Panc1 (cell line): Measurements from ENCODE around the gene ADGRA1. TPM values are rescaled to one million over a fixed set of nuclear protein-coding genes. Genes with fewer than 3 reads are reported as not detected.

ENCODE experiments used
- ATAC-seq: fragments of 200-7000 bp; cut with Tn5 transposase; 2 replicates; pipeline ENCODE4 v1.9.1; 2020; ENCODE audit warnings: mild to moderate bottlenecking, moderate library complexity
- BruUV-seq: library from RNA; stranded (reverse); fragments of 400-500 nt; replicated peaks from 2 replicates; lab custom pipeline; 2021; lab: Mats Ljungman, UMichigan
- CTCF ChIA-PET: fragments of 300-600 bp; sonication (Branson Sonifier 250); formaldehyde crosslinking; loops from one replicate; lab custom pipeline; 2022; ENCODE audit warnings: antibody characterized with exemption; lab: Charles Lee
- POLR2A ChIA-PET: fragments of 300-600 bp; sonication (Branson Sonifier 250); formaldehyde crosslinking; loops from one replicate; lab custom pipeline; 2022; ENCODE audit warnings: antibody characterized with exemption; lab: Charles Lee
- DNase-seq: peaks from one replicate; pipeline ENCODE4 v3.0.0-alpha.2; 2010; ENCODE audit warnings: low read depth, low spot score
- H3K27ac ChIP-seq: 2 replicates; pipeline ENCODE4 v1.5.1; 2011; ENCODE audit warnings: mild to moderate bottlenecking, low read length, inconsistent platforms
- H3K27me3 ChIP-seq: fragments of 200-500 bp; sonication (Bioruptor generic); 2 replicates; pipeline ENCODE4 v1.6.0; 2014; ENCODE audit warnings: low read length, inconsistent platforms; ENCODE audit not compliant: control insufficient read depth, insufficient read depth
- H3K36me3 ChIP-seq: fragments of 200-500 bp; sonication (Bioruptor generic); 2 replicates; pipeline ENCODE4 v1.5.1; 2014; ENCODE audit warnings: inconsistent platforms, mild to moderate bottlenecking, low read length, moderate library complexity; ENCODE audit not compliant: control insufficient read depth, insufficient read depth
- H3K4me1 ChIP-seq: 2 replicates; pipeline ENCODE4 v1.5.1; 2011; ENCODE audit warnings: inconsistent platforms, mild to moderate bottlenecking, low read length, moderate library complexity; ENCODE audit not compliant: control insufficient read depth, insufficient read depth
- H3K4me3 ChIP-seq, 2 experiments: 2 replicates each; pipeline ENCODE4 v1.5.1; 2011 to 2012; ENCODE audit warnings: low read depth in 2 of 2, low read length in 2 of 2, mild to moderate bottlenecking in 2 of 2, inconsistent platforms in 1 of 2, moderate library complexity in 1 of 2
- H3K9me3 ChIP-seq: fragments of 200-500 bp; sonication (Bioruptor generic); 2 replicates; pipeline ENCODE4 v1.5.1; 2014; ENCODE audit warnings: low read depth, mild to moderate bottlenecking, inconsistent platforms, low read length, moderate library complexity; ENCODE audit not compliant: control insufficient read depth, insufficient read depth
- POLR2AphosphoS5 ChIP-seq: IDR thresholded peaks from 2 replicates; pipeline ENCODE4 v1.6.1; 2012; ENCODE audit warnings: mild to moderate bottlenecking, low read depth, low read length, moderate library complexity
- SIN3A ChIP-seq: IDR thresholded peaks from 2 replicates; pipeline ENCODE4 v1.6.1; 2012; ENCODE audit warnings: low read depth, mild to moderate bottlenecking, low read length, moderate library complexity, borderline replicate concordance; ENCODE audit not compliant: insufficient read depth
- TCF7L2 ChIP-seq: IDR thresholded peaks from 2 replicates; pipeline ENCODE4 v1.6.1; 2011; ENCODE audit warnings: mild to moderate bottlenecking, low read depth, low read length, inconsistent platforms
- in situ Hi-C: cut with HindIII; loops from 2 replicates; pipeline ENCODE4 v1.10.0; 2016; ENCODE audit warnings: low sequenced_read_pairs, low pct_unique_long_range_greater_than_20kb
- intact Hi-C: fragments of 100-400 bp; cut with micrococcal nuclease; formaldehyde crosslinking; loops from one replicate; pipeline ENCODE4 v1.10.0; 2022; ENCODE audit not compliant: unreplicated experiment
- total RNA-seq: library from RNA; stranded (reverse); gene quantifications from one replicate; pipeline ENCODE4 v1.2.1, GENCODE V29; 2021; ENCODE audit not compliant: unreplicated experiment
- TF ChIP-seq, protein P1 (sequence below), 2 experiments: IDR thresholded peaks; 2 replicates each; pipeline ENCODE4 v1.6.1; 2011 to 2012; ENCODE audit warnings: low read depth in 2 of 2, control low read depth in 1 of 2, low read length in 1 of 2, mild to moderate bottlenecking in 1 of 2, moderate library complexity in 1 of 2; ENCODE audit not compliant: insufficient read depth in 1 of 2
- TF ChIP-seq, protein P2 (sequence below): fragments of 450-650 bp; IDR thresholded peaks from 2 replicates; pipeline ENCODE4 v1.5.1; 2017; ENCODE audit warnings: mild to moderate bottlenecking

ADGRA1 gene
- total RNA-seq, 1 experiment from 2014 or later, result 0.05 TPM

DNA sequence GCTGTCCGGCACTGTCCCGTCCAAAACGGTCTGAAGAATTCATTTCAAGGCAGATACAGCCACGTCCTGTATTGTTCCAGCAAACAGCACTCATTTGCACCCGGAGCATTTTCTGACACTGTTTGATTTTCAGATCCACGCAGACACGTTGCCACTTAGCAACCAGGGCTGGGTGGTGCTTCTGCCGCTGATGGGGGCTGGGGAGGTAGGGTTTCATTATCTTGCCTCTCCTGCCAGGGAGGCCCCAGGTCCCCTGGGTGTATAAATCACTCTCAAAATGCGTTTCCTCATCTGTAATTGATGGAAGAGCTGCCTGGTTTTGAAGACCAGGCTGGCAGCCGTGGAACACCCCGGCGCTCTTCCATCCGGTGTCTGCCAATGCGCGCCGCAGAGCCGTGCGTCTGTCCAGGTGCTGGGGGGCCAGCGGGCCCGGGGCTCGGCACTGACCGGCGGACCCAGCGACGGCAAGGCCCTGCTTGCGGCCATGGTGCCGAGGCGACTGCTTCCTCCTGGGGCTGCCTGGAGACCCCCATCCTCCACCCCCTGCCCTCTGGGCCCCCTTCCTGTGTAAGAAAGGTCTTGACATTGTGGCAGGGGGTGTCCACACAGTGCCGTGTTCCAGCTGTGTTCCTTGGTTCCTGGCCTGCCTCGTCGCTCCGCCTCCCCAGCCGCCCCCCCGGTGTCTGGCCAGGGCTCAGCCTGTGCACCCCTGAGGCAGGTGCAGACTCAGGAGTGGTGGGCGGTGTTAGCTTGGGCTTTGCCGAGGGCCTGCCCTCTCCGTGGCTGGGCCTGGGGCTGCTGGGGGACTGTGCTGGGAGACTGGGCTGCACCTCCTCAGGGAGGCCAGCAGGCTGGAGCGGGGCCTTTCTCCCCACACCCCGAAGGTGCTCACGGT, 16.6 kb downstream of the ADGRA1 start:
- POLR2A ChIA-PET, result no interaction called here
- in situ Hi-C loops, result no loop called here
- no TSS peak for BruUV-seq

DNA sequence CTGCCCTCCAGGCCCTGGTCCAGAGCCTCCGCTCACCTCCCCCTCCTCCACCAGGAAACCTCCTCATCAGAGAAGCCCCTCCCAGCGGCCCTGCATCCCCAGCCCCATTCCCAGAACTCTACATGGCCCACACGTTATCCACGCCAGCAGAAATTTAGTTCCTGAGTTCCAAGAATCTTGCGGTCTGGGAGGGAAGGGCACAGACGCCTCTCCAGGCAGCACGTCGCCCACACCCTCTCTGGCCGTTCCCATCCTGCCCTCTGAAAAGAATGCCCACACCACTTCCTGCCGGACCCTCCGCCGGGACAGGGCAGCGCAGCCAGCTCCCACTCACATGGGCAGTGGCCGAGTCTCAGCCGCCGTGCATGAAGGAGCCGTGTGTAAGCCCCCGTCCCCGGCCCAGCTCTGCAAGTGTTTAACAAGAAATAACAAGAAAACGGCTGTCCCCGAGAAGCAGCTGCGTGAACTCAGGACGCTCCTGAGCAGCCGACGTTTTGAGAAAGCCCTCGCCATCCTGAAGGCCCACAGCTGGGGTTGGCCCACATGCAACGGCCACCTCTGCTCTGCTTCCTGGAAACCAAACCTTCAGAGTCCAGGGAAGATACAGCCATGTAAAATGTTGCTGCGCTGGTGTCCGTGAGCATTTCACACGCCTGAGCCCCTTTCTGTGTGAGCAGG, 17.4 kb downstream of the ADGRA1 start:
- DNase-seq (no peak), ATAC-seq (no peak)
- CTCF ChIA-PET, result no interaction called here
- H3K27ac ChIP-seq, result no peak overlapping the region
- intact Hi-C loops, result no loop called here
- peaks cover 11% of the 10 kb centered on the region for H3K9me3 ChIP-seq
- BruUV-seq, result no TSS peak
- no peak overlapping the region for H3K4me3 ChIP-seq
- no peak for TF ChIP-seq SIN3A
- no peak for TF ChIP-seq TCF7L2
- TF ChIP-seq, protein P1, sequence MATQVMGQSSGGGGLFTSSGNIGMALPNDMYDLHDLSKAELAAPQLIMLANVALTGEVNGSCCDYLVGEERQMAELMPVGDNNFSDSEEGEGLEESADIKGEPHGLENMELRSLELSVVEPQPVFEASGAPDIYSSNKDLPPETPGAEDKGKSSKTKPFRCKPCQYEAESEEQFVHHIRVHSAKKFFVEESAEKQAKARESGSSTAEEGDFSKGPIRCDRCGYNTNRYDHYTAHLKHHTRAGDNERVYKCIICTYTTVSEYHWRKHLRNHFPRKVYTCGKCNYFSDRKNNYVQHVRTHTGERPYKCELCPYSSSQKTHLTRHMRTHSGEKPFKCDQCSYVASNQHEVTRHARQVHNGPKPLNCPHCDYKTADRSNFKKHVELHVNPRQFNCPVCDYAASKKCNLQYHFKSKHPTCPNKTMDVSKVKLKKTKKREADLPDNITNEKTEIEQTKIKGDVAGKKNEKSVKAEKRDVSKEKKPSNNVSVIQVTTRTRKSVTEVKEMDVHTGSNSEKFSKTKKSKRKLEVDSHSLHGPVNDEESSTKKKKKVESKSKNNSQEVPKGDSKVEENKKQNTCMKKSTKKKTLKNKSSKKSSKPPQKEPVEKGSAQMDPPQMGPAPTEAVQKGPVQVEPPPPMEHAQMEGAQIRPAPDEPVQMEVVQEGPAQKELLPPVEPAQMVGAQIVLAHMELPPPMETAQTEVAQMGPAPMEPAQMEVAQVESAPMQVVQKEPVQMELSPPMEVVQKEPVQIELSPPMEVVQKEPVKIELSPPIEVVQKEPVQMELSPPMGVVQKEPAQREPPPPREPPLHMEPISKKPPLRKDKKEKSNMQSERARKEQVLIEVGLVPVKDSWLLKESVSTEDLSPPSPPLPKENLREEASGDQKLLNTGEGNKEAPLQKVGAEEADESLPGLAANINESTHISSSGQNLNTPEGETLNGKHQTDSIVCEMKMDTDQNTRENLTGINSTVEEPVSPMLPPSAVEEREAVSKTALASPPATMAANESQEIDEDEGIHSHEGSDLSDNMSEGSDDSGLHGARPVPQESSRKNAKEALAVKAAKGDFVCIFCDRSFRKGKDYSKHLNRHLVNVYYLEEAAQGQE (IDR thresholded peaks at IDR 0.05; ENCODE audit: insufficient read depth in 1 of 2, low read depth in 2 of 2, low read length in 1 of 2), result no peak
- no peak for TF ChIP-seq POLR2AphosphoS5
- TF ChIP-seq, protein P2, sequence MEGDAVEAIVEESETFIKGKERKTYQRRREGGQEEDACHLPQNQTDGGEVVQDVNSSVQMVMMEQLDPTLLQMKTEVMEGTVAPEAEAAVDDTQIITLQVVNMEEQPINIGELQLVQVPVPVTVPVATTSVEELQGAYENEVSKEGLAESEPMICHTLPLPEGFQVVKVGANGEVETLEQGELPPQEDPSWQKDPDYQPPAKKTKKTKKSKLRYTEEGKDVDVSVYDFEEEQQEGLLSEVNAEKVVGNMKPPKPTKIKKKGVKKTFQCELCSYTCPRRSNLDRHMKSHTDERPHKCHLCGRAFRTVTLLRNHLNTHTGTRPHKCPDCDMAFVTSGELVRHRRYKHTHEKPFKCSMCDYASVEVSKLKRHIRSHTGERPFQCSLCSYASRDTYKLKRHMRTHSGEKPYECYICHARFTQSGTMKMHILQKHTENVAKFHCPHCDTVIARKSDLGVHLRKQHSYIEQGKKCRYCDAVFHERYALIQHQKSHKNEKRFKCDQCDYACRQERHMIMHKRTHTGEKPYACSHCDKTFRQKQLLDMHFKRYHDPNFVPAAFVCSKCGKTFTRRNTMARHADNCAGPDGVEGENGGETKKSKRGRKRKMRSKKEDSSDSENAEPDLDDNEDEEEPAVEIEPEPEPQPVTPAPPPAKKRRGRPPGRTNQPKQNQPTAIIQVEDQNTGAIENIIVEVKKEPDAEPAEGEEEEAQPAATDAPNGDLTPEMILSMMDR, result no peak
- no peaks in the 10 kb centered on the region for H3K36me3 ChIP-seq
- POLR2A ChIA-PET, result no interaction called here
- no peaks in the 10 kb centered on the region for H3K27me3 ChIP-seq
- in situ Hi-C loops, result no loop called here
- peaks cover 4% of the 10 kb centered on the region; the same call in 1 of the 2 replicates for H3K4me1 ChIP-seq

More for the DNA sequence above, 16.6 kb downstream of the ADGRA1 start:
- Histone ChIP-seq H3K27ac (no peak overlapping the region), H3K27me3 (no peaks in the 10 kb centered on the region), H3K4me1 (no peaks in the 10 kb centered on the region), H3K4me3 (no peak overlapping the region), H3K9me3 (peaks cover 11% of the 10 kb centered on the region), H3K36me3 (no peaks in the 10 kb centered on the region)
- DNase-seq (no peak), ATAC-seq (no peak)
- intact Hi-C loops, result no loop called here
- no peak for TF ChIP-seq SIN3A
- TF ChIP-seq TCF7L2, result no peak
- TF ChIP-seq, protein P2, result no peak
- TF ChIP-seq, protein P1 (IDR thresholded peaks at IDR 0.05; ENCODE audit: insufficient read depth in 1 of 2, low read depth in 2 of 2, low read length in 1 of 2), result no peak
- no peak for TF ChIP-seq POLR2AphosphoS5
- CTCF ChIA-PET, result no interaction called here
